Measurements from ENCODE around the gene MAPK4. TPM values are rescaled to one million over a fixed set of nuclear protein-coding genes. Genes with fewer than 3 reads are reported as not detected.

Gene MAPK4
- total RNA-seq, 1 experiment from 2014 or later, result 4.2 TPM

GRCh38 chr18:50721451-50722120, 161.7 kb downstream of the MAPK4 start (continued):
- TF ChIP-seq USF2 (CRISPR knock-in tag; IDR thresholded peaks at IDR 0.05) (no peak), ZBTB21 (CRISPR knock-in tag; IDR thresholded peaks at IDR 0.05; ENCODE audit: borderline replicate concordance) (no peak), ELF4 (CRISPR knock-in tag; IDR thresholded peaks at IDR 0.05; ENCODE audit: low read depth) (no peak), NR1H2 (CRISPR knock-in tag; IDR thresholded peaks at IDR 0.05) (no peak), ZNF138 (CRISPR knock-in tag; conservative IDR thresholded peaks at IDR 0.05) (no peak), SMAD4 (CRISPR knock-in tag; IDR thresholded peaks at IDR 0.05) (no peak), GRHL2 (CRISPR knock-in tag; IDR thresholded peaks at IDR 0.05; ENCODE audit: insufficient replicate concordance, severe bottlenecking) (no peak), TP53 (CRISPR knock-in tag; IDR thresholded peaks at IDR 0.05) (no peak)

- Mint-ChIP-seq H3K4me1 (peaks cover 17% of the 10 kb centered on the region), H3K4me3 (no peak overlapping the region), H3K9me3 (no peaks in the 10 kb centered on the region), H3K27ac (no peak overlapping the region), H3K27me3 (ENCODE audit: low read depth) (no peaks in the 10 kb centered on the region), H3K36me3 (no peaks in the 10 kb centered on the region)
- TF ChIP-seq ZNF281 (CRISPR knock-in tag; IDR thresholded peaks at IDR 0.05) (no peak), SMAD4 (CRISPR knock-in tag; IDR thresholded peaks at IDR 0.05) (no peak), MAX (CRISPR knock-in tag; IDR thresholded peaks at IDR 0.05) (no peak), RELA (CRISPR knock-in tag; IDR thresholded peaks at IDR 0.05; ENCODE audit: borderline replicate concordance) (no peak), TCF7 (CRISPR knock-in tag; IDR thresholded peaks at IDR 0.05; ENCODE audit: low read depth) (no peak), PREB (CRISPR knock-in tag; IDR thresholded peaks at IDR 0.05; ENCODE audit: borderline replicate concordance) (no peak), MYBL2 (CRISPR knock-in tag; IDR thresholded peaks at IDR 0.05) (no peak), GABPB1 (CRISPR knock-in tag; IDR thresholded peaks at IDR 0.05) (no peak), FOXP1 (CRISPR knock-in tag; IDR thresholded peaks at IDR 0.05; ENCODE audit: borderline replicate concordance) (no peak), OVOL2 (CRISPR knock-in tag; IDR thresholded peaks at IDR 0.05; ENCODE audit: borderline replicate concordance) (no peak), ETV6 (CRISPR knock-in tag; IDR thresholded peaks at IDR 0.05) (no peak), PRDM15 (CRISPR knock-in tag; IDR thresholded peaks at IDR 0.05) (no peak), USF2 (CRISPR knock-in tag; IDR thresholded peaks at IDR 0.05) (no peak)
- POLR2A ChIA-PET, result no interaction called here
- no peak for DNase-seq (ENCODE audit: low spot score)
- ATAC-seq, result peak; percentile 80
- CTCF ChIA-PET, result interaction anchor here (0.7 to 1.1 kb wide), 3 partner anchors 10 to 60 kb away, joined by 3 to 10 read pairs (median 4); no protein-coding TSS in a partner anchor
Observed at GRCh38 chr18:50722311-50722710, 162.4 kb downstream of the MAPK4 start.
